Measurements from ENCODE around the gene HSD17B2. TPM values are rescaled to one million over a fixed set of nuclear protein-coding genes. Genes with fewer than 3 reads are reported as not detected.

HSD17B2 gene
- polyA plus RNA-seq, 1 experiment, result 14.1 TPM

DNA sequence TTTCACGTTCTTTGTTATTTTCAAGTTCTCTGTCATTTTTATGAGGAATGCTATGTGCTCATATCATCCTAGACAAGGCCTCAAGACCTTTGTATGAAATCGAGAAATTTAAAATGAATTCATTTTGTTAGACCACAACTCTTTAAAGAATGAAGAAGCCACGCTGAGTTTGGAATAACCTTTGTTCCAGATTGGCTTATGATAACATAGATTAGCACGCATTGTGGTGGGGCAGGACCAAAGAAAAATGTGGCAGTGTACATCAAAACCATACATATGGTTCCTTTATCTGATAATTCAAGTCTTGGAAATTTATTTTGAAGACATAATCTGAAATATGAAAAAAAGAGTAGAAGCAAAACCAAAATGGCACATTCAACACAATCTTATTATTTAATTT is 2.2 kb downstream of the HSD17B2 start:
- Histone ChIP-seq H3K4me3 (ENCODE audit: low read depth, low read length) (no peak overlapping the region), H3K27me3 (ENCODE audit: control insufficient read depth, insufficient read depth, low read length) (no peaks in the 10 kb centered on the region), H3K27ac (ENCODE audit: low read depth, low read length) (peak overlapping the region; percentile 25), H3K9me3 (ENCODE audit: control insufficient read depth, insufficient read depth, low read length) (peaks cover 2% of the 10 kb centered on the region; the same call in 1 of the 2 replicates)
- CTCF ChIA-PET, result interaction anchor here (2.2 kb wide), 1 partner anchor 193 kb away, joined by 12 read pairs; no protein-coding TSS in a partner anchor
- POLR2A ChIA-PET, result no interaction called here
- TF ChIP-seq, protein P1, sequence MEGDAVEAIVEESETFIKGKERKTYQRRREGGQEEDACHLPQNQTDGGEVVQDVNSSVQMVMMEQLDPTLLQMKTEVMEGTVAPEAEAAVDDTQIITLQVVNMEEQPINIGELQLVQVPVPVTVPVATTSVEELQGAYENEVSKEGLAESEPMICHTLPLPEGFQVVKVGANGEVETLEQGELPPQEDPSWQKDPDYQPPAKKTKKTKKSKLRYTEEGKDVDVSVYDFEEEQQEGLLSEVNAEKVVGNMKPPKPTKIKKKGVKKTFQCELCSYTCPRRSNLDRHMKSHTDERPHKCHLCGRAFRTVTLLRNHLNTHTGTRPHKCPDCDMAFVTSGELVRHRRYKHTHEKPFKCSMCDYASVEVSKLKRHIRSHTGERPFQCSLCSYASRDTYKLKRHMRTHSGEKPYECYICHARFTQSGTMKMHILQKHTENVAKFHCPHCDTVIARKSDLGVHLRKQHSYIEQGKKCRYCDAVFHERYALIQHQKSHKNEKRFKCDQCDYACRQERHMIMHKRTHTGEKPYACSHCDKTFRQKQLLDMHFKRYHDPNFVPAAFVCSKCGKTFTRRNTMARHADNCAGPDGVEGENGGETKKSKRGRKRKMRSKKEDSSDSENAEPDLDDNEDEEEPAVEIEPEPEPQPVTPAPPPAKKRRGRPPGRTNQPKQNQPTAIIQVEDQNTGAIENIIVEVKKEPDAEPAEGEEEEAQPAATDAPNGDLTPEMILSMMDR (IDR thresholded peaks at IDR 0.05; ENCODE audit: low read depth, low read length), result no peak
- DNase-seq (ENCODE audit: low read depth, low spot score), result no peak

- Histone ChIP-seq H3K4me3 (ENCODE audit: low read depth, low read length) (no peak overlapping the region), H3K27me3 (ENCODE audit: control insufficient read depth, insufficient read depth, low read length) (no peaks in the 10 kb centered on the region), H3K9me3 (ENCODE audit: control insufficient read depth, insufficient read depth, low read length) (peaks cover 2% of the 10 kb centered on the region; the same call in 1 of the 2 replicates), H3K27ac (ENCODE audit: low read depth, low read length) (no peak overlapping the region)
- ChIA-PET POLR2A (no interaction called here), CTCF (interaction anchor here (2.2 kb wide), 1 partner anchor 193 kb away, joined by 12 read pairs; no protein-coding TSS in a partner anchor)
- TF ChIP-seq, protein P1 (IDR thresholded peaks at IDR 0.05; ENCODE audit: low read depth, low read length), result no peak
- DNase-seq (ENCODE audit: low read depth, low spot score), result peak; percentile 26
These were observed 2.6 kb downstream of the HSD17B2 start for GRCh38 chr16:82037666-82038065.

- Histone ChIP-seq H3K27ac (ENCODE audit: low read depth, low read length) (no peak overlapping the region), H3K9me3 (ENCODE audit: control insufficient read depth, insufficient read depth, low read length) (peaks cover 2% of the 10 kb centered on the region; the same call in 1 of the 2 replicates), H3K4me3 (ENCODE audit: low read depth, low read length) (no peak overlapping the region), H3K27me3 (ENCODE audit: control insufficient read depth, insufficient read depth, low read length) (no peaks in the 10 kb centered on the region)
- TF ChIP-seq, protein P1 (IDR thresholded peaks at IDR 0.05; ENCODE audit: low read depth, low read length), result no peak
- CTCF ChIA-PET, result interaction anchor here (0.9 to 2.3 kb wide), 2 partner anchors 21 to 190 kb away, joined by 4 to 8 read pairs; no protein-coding TSS in a partner anchor
- POLR2A ChIA-PET, result no interaction called here
- no peak for DNase-seq (ENCODE audit: low read depth, low spot score)
These were observed 5.2 kb downstream of the HSD17B2 start for GRCh38 chr16:82040296-82040695.

- Histone ChIP-seq H3K9me3 (ENCODE audit: control insufficient read depth, insufficient read depth, low read length) (peaks cover 2% of the 10 kb centered on the region; the same call in 1 of the 2 replicates), H3K4me3 (ENCODE audit: low read depth, low read length) (no peak overlapping the region), H3K27ac (ENCODE audit: low read depth, low read length) (no peak overlapping the region), H3K27me3 (ENCODE audit: control insufficient read depth, insufficient read depth, low read length) (no peaks in the 10 kb centered on the region)
- ChIA-PET POLR2A (no interaction called here), CTCF (no interaction called here)
- TF ChIP-seq, protein P1 (IDR thresholded peaks at IDR 0.05; ENCODE audit: low read depth, low read length), result no peak
- DNase-seq (ENCODE audit: low read depth, low spot score), result no peak
These were observed 6.5 kb downstream of the HSD17B2 start for GRCh38 chr16:82041542-82041941.

DNA sequence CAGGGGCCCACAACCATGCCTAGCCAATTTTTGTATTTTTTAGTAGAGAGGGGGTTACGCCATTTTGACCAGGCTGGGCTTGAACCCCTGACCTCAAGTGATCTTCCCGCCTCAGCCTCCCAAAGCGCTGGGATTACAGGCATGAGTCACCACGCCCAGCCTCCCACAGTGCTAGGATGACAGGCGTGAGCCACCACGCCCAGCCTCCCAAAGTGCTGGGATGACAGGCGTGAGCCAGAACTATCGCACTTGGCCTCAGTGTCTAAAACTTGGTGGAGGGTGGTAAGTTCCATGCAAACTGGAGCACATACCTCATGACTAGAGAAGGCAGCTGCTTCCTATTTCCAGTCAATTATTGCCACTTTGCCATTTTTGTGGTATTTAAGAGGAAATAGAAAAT is 7.1 kb downstream of the HSD17B2 start:
- Histone ChIP-seq H3K27ac (ENCODE audit: low read depth, low read length) (no peak overlapping the region), H3K9me3 (ENCODE audit: control insufficient read depth, insufficient read depth, low read length) (peaks cover 2% of the 10 kb centered on the region; the same call in 1 of the 2 replicates), H3K27me3 (ENCODE audit: control insufficient read depth, insufficient read depth, low read length) (no peaks in the 10 kb centered on the region), H3K4me3 (ENCODE audit: low read depth, low read length) (no peak overlapping the region)
- ChIA-PET CTCF (no interaction called here), POLR2A (no interaction called here)
- TF ChIP-seq, protein P1 (IDR thresholded peaks at IDR 0.05; ENCODE audit: low read depth, low read length), result no peak
- DNase-seq (ENCODE audit: low read depth, low spot score), result no peak

Data from AG04450 (cell line).